HepG2 (cell line): ENCODE data around the gene ARPP21. TPM values are rescaled to one million over a fixed set of nuclear protein-coding genes. Genes with fewer than 3 reads are reported as not detected.

Source experiments
- ATAC-seq: fragments of 200-7000 bp; cut with Tn5 transposase; 3 replicates; pipeline ENCODE4 v1.9.1; 2020; ENCODE audit warnings: mild to moderate bottlenecking, moderate library complexity
- BruUV-seq: library from RNA; stranded (reverse); fragments of 400-500 nt; replicated peaks from 2 replicates; lab custom pipeline; 2021; lab: Mats Ljungman, UMichigan
- CTCF ChIA-PET: fragments of 300-600 bp; formaldehyde crosslinking; extraction: SDS; loops from one replicate; lab custom pipeline; 2021; ENCODE audit warnings: low total read pairs, inconsistent platforms, low intra/inter-chr PET ratio; lab: Yijun Ruan, JAX
- POLR2A ChIA-PET: fragments of 350-600 bp; sonication (Branson Sonifier 250); formaldehyde crosslinking; loops from one replicate; lab custom pipeline; 2020; ENCODE audit warnings: antibody characterized with exemption, inconsistent platforms; lab: Yijun Ruan, JAX
- DNase-seq: peaks from one replicate; pipeline ENCODE4 v3.0.0-alpha.2; 2015; ENCODE audit warnings: low spot score
- FAIRE-seq: peaks from 3 replicates; lab custom pipeline; 2011; peaks lifted over from hg19 to GRCh38; lab: Jason Lieb, UNC
- H2AFZ ChIP-seq: one replicate; pipeline ENCODE4 v1.6.1; 2011; ENCODE audit warnings: low read length, inconsistent platforms
- H3K27ac ChIP-seq: fragments of 300-600 bp; 3 replicates; pipeline ENCODE4 v1.8.0; 2011; ENCODE audit warnings: mixed run types, mild to moderate bottlenecking, mixed read lengths, low read length, inconsistent platforms; ENCODE audit not compliant: insufficient read depth; ENCODE audit errors: extremely low read length
- H3K27me3 ChIP-seq, 2 experiments: fragments of 200-600 bp in 1 of 2; 2 replicates in 1 of 2; 3 replicates in 1 of 2; pipeline versions ENCODE4 v1.6.0 to v1.8.0; 2011; ENCODE audit warnings: low read length in 2 of 2, mild to moderate bottlenecking in 2 of 2, moderate library complexity in 2 of 2, inconsistent platforms in 1 of 2; ENCODE audit not compliant: insufficient read depth in 2 of 2, control insufficient read depth in 1 of 2
- H3K36me3 ChIP-seq, 2 experiments: fragments of 200-600 bp in 1 of 2; replicated peaks in 1 of 2; 2 replicates in 1 of 2; 3 replicates in 1 of 2; pipeline versions ENCODE4 v1.5.1 to v1.8.0; 2011; ENCODE audit warnings: low read length in 2 of 2, inconsistent platforms in 1 of 2; ENCODE audit not compliant: insufficient read depth in 2 of 2, control insufficient read depth in 1 of 2
- H3K4me1 ChIP-seq: 2 replicates; pipeline ENCODE4 v1.5.1; 2012; ENCODE audit warnings: low read length, inconsistent platforms; ENCODE audit not compliant: insufficient read depth
- H3K4me2 ChIP-seq: 2 replicates; pipeline ENCODE4 v1.6.0; 2011; ENCODE audit warnings: low read depth, low read length, inconsistent platforms
- H3K4me3 ChIP-seq, 3 experiments: fragments of 200-600 bp in 1 of 3; sonication (generic), shearing (Covaris generic) in 1 of 3; replicated peaks in 1 of 3; 2 replicates each; pipeline ENCODE4 v1.5.1; 2011 to 2016; ENCODE audit warnings: low read length in 3 of 3, inconsistent platforms in 2 of 3, low read depth in 2 of 3, mild to moderate bottlenecking in 2 of 3, control low read depth in 1 of 3, mixed read lengths in 1 of 3; ENCODE audit not compliant: insufficient read depth in 1 of 3
- H3K79me2 ChIP-seq: one replicate; pipeline ENCODE4 v1.6.1; 2011; ENCODE audit warnings: low read length, inconsistent platforms; ENCODE audit not compliant: insufficient read depth
- H3K9ac ChIP-seq: 2 replicates; pipeline ENCODE4 v1.6.0; 2011; ENCODE audit warnings: mild to moderate bottlenecking, low read depth, low read length, inconsistent platforms; ENCODE audit not compliant: insufficient read depth
- H3K9me3 ChIP-seq: 2 replicates; pipeline ENCODE4 v1.5.1; 2012; ENCODE audit warnings: mild to moderate bottlenecking, low read length
- H4K20me1 ChIP-seq: 2 replicates; pipeline ENCODE4 v1.6.0; 2011; ENCODE audit warnings: inconsistent platforms, mild to moderate bottlenecking, low read length, moderate library complexity; ENCODE audit not compliant: insufficient read depth
- MATR3 ChIP-seq: sonication (generic); formaldehyde crosslinking; IDR thresholded peaks from 2 replicates; pipeline ENCODE4 v1.4.0; 2020; ENCODE audit warnings: missing genetic modification reagents
- SSRP1 ChIP-seq: IDR thresholded peaks from 2 replicates; pipeline ENCODE4 v1.6.1; 2016; ENCODE audit warnings: control low read depth
- TEAD2 ChIP-seq: sonication (generic); formaldehyde crosslinking; IDR thresholded peaks from 2 replicates; pipeline ENCODE4 v1.9.0; 2021; ENCODE audit warnings: missing genetic modification reagents
- ZNF317 ChIP-seq: sonication (generic); formaldehyde crosslinking; IDR thresholded peaks from 2 replicates; pipeline ENCODE4 v1.5.0; 2020; ENCODE audit warnings: mild to moderate bottlenecking, missing genetic modification reagents
- ZNF616 ChIP-seq: sonication (generic); formaldehyde crosslinking; IDR thresholded peaks from 2 replicates; pipeline ENCODE4 v1.5.0; 2020; ENCODE audit warnings: low read depth, mild to moderate bottlenecking, missing genetic modification reagents
- ZNF7 ChIP-seq: IDR thresholded peaks from 2 replicates; pipeline ENCODE4 v1.6.1; 2016; ENCODE audit warnings: missing biosample characterization, missing genetic modification reagents
- ZNF703 ChIP-seq: sonication (generic); formaldehyde crosslinking; IDR thresholded peaks from 2 replicates; pipeline ENCODE4 v1.5.1; 2020; ENCODE audit warnings: missing genetic modification reagents, mild to moderate bottlenecking, moderate library complexity, borderline replicate concordance
- ZNF816 ChIP-seq: sonication (generic); formaldehyde crosslinking; IDR thresholded peaks from 2 replicates; pipeline ENCODE4 v1.8.0; 2022; ENCODE audit warnings: missing genetic modification reagents, mild to moderate bottlenecking, borderline replicate concordance
- WGBS: methylation state at CpG from one replicate; pipeline ENCODE4 v1.1.6; 2017; ENCODE audit warnings: low lambda C conversion rate; 5-methylcytosine and 5-hydroxymethylcytosine counted together
- in situ Hi-C: cut with HindIII; loops from 2 replicates; pipeline ENCODE4 v1.10.0; 2017; ENCODE audit warnings: low pct_unique_long_range_greater_than_20kb; ENCODE audit not compliant: extremely low pct_ligation_motif_present
- intact Hi-C: fragments of 100-400 bp; cut with micrococcal nuclease; formaldehyde crosslinking; loops from one replicate; pipeline ENCODE4 v1.10.0; 2022; ENCODE audit not compliant: unreplicated experiment
- polyA plus RNA-seq, 8 experiments: library from polyadenylated mRNA; depleted of rRNA in 3 of 8; stranded (reverse) in 7 of 8; unstranded in 1 of 8; fragments of >200 nt; fragmentation: Illumina TruSeq in 4 of 8; extraction: Trizol in 4 of 8; gene quantifications; 2 replicates each; pipeline versions ENCODE4 v1.2.1 to v1.2.3, GENCODE V29; 2011 to 2016; ENCODE audit warnings: low read depth in 4 of 8, missing spikeins in 1 of 8, mixed read lengths in 1 of 8; ENCODE audit not compliant: insufficient read depth in 1 of 8
- total RNA-seq, 5 experiments: library from RNA; depleted of rRNA; stranded (reverse); fragments of >200 nt; fragmentation: Illumina TruSeq; extraction: Trizol; gene quantifications; 2 replicates each; pipeline ENCODE4 v1.2.3, GENCODE V29; 2016; ENCODE audit warnings: low read depth in 1 of 5
- TF ChIP-seq, protein P1 (sequence below): IDR thresholded peaks from 2 replicates; pipeline ENCODE4 v1.6.1; 2016; ENCODE audit warnings: mild to moderate bottlenecking
- TF ChIP-seq, protein P2 (sequence below): sonication (generic); formaldehyde crosslinking; conservative IDR thresholded peaks from 2 replicates; pipeline ENCODE4 v1.8.0; 2022; ENCODE audit warnings: missing genetic modification reagents
- TF ChIP-seq, protein P3 (sequence below): sonication (generic); formaldehyde crosslinking; IDR thresholded peaks from 2 replicates; pipeline ENCODE4 v1.4.0; 2020; ENCODE audit warnings: missing genetic modification reagents
- TF ChIP-seq, protein P4 (sequence below): sonication (generic); formaldehyde crosslinking; IDR thresholded peaks from 2 replicates; pipeline ENCODE4 v1.9.0; 2022; ENCODE audit warnings: low read depth, missing genetic modification reagents
- TF ChIP-seq, protein P5 (sequence below): sonication (generic); formaldehyde crosslinking; IDR thresholded peaks from 2 replicates; pipeline ENCODE4 v1.5.1; 2020; ENCODE audit warnings: mild to moderate bottlenecking, missing genetic modification reagents, borderline replicate concordance

ARPP21 gene
- total and polyA plus RNA-seq, 2 of the 13 experiments (the other 11 are each of a cell fraction or from before 2014, with no cell fraction given), result not detected

DNA sequence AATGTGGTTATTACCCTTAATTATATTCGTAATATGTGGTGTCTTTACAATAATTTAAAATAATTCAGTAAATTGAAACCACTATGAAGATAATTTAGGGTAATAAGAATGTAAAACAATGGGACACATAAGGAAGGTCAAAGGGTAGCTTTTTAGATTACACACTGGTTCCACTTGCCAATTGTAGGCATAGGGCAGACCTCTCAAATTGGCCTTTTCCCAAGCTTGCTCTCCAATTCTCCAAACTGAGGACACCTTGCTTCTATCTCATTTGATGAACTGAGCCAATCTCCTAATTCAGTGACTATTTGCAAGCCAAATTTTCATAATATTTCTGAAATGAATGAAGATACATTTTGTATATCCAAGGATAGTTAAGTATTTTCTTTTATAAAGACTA, 151.4 kb downstream of the ARPP21 start:
- in situ Hi-C loops (no loop called here), intact Hi-C loops (no loop called here)
- no peak overlapping the region for H3K27ac ChIP-seq
- 43% methylated on average over 1 of the region's 1 CpG for WGBS
- no TSS peak for BruUV-seq
- DNase-seq, result no peak
- no peaks in the 10 kb centered on the region for H3K27me3 ChIP-seq
- ChIA-PET POLR2A (no interaction called here), CTCF (no interaction called here)
- H4K20me1 ChIP-seq, result no peaks in the 10 kb centered on the region
- no peak overlapping the region for H3K4me2 ChIP-seq
- no peak for ATAC-seq
- H3K9me3 ChIP-seq, result peaks cover 18% of the 10 kb centered on the region
- no peak for FAIRE-seq
- no peaks in the 10 kb centered on the region for H3K4me1 ChIP-seq
- H3K4me3 ChIP-seq, result no peak overlapping the region
- no peak overlapping the region for H2AFZ ChIP-seq
- no peak overlapping the region for H3K9ac ChIP-seq
- H3K36me3 ChIP-seq, result no peaks in the 10 kb centered on the region
- H3K79me2 ChIP-seq, result no peaks in the 10 kb centered on the region
- TF ChIP-seq, protein P1, sequence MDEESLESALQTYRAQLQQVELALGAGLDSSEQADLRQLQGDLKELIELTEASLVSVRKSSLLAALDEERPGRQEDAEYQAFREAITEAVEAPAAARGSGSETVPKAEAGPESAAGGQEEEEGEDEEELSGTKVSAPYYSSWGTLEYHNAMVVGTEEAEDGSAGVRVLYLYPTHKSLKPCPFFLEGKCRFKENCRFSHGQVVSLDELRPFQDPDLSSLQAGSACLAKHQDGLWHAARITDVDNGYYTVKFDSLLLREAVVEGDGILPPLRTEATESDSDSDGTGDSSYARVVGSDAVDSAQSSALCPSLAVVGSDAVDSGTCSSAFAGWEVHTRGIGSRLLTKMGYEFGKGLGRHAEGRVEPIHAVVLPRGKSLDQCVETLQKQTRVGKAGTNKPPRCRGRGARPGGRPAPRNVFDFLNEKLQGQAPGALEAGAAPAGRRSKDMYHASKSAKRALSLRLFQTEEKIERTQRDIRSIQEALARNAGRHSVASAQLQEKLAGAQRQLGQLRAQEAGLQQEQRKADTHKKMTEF (CRISPR knock-in tag), result no peak
- TF ChIP-seq MATR3 (CRISPR knock-in tag) (no peak), ZNF703 (no peak), SSRP1 (no peak), ZNF816 (no peak), ZNF7 (CRISPR knock-in tag) (no peak), ZNF317 (CRISPR knock-in tag) (no peak), ZNF616 (CRISPR knock-in tag) (no peak), TEAD2 (CRISPR knock-in tag) (no peak)
- TF ChIP-seq, protein P2, sequence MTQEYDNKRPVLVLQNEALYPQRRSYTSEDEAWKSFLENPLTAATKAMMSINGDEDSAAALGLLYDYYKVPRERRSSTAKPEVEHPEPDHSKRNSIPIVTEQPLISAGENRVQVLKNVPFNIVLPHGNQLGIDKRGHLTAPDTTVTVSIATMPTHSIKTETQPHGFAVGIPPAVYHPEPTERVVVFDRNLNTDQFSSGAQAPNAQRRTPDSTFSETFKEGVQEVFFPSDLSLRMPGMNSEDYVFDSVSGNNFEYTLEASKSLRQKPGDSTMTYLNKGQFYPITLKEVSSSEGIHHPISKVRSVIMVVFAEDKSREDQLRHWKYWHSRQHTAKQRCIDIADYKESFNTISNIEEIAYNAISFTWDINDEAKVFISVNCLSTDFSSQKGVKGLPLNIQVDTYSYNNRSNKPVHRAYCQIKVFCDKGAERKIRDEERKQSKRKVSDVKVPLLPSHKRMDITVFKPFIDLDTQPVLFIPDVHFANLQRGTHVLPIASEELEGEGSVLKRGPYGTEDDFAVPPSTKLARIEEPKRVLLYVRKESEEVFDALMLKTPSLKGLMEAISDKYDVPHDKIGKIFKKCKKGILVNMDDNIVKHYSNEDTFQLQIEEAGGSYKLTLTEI, result no peak
- TF ChIP-seq, protein P3, sequence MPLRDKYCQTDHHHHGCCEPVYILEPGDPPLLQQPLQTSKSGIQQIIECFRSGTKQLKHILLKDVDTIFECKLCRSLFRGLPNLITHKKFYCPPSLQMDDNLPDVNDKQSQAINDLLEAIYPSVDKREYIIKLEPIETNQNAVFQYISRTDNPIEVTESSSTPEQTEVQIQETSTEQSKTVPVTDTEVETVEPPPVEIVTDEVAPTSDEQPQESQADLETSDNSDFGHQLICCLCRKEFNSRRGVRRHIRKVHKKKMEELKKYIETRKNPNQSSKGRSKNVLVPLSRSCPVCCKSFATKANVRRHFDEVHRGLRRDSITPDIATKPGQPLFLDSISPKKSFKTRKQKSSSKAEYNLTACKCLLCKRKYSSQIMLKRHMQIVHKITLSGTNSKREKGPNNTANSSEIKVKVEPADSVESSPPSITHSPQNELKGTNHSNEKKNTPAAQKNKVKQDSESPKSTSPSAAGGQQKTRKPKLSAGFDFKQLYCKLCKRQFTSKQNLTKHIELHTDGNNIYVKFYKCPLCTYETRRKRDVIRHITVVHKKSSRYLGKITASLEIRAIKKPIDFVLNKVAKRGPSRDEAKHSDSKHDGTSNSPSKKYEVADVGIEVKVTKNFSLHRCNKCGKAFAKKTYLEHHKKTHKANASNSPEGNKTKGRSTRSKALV (CRISPR knock-in tag), result no peak
- TF ChIP-seq, protein P4, sequence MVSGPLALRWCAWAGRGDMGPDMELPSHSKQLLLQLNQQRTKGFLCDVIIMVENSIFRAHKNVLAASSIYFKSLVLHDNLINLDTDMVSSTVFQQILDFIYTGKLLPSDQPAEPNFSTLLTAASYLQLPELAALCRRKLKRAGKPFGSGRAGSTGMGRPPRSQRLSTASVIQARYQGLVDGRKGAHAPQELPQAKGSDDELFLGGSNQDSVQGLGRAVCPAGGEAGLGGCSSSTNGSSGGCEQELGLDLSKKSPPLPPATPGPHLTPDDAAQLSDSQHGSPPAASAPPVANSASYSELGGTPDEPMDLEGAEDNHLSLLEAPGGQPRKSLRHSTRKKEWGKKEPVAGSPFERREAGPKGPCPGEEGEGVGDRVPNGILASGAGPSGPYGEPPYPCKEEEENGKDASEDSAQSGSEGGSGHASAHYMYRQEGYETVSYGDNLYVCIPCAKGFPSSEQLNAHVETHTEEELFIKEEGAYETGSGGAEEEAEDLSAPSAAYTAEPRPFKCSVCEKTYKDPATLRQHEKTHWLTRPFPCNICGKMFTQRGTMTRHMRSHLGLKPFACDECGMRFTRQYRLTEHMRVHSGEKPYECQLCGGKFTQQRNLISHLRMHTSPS (CRISPR knock-in tag), result no peak
- TF ChIP-seq, protein P5, sequence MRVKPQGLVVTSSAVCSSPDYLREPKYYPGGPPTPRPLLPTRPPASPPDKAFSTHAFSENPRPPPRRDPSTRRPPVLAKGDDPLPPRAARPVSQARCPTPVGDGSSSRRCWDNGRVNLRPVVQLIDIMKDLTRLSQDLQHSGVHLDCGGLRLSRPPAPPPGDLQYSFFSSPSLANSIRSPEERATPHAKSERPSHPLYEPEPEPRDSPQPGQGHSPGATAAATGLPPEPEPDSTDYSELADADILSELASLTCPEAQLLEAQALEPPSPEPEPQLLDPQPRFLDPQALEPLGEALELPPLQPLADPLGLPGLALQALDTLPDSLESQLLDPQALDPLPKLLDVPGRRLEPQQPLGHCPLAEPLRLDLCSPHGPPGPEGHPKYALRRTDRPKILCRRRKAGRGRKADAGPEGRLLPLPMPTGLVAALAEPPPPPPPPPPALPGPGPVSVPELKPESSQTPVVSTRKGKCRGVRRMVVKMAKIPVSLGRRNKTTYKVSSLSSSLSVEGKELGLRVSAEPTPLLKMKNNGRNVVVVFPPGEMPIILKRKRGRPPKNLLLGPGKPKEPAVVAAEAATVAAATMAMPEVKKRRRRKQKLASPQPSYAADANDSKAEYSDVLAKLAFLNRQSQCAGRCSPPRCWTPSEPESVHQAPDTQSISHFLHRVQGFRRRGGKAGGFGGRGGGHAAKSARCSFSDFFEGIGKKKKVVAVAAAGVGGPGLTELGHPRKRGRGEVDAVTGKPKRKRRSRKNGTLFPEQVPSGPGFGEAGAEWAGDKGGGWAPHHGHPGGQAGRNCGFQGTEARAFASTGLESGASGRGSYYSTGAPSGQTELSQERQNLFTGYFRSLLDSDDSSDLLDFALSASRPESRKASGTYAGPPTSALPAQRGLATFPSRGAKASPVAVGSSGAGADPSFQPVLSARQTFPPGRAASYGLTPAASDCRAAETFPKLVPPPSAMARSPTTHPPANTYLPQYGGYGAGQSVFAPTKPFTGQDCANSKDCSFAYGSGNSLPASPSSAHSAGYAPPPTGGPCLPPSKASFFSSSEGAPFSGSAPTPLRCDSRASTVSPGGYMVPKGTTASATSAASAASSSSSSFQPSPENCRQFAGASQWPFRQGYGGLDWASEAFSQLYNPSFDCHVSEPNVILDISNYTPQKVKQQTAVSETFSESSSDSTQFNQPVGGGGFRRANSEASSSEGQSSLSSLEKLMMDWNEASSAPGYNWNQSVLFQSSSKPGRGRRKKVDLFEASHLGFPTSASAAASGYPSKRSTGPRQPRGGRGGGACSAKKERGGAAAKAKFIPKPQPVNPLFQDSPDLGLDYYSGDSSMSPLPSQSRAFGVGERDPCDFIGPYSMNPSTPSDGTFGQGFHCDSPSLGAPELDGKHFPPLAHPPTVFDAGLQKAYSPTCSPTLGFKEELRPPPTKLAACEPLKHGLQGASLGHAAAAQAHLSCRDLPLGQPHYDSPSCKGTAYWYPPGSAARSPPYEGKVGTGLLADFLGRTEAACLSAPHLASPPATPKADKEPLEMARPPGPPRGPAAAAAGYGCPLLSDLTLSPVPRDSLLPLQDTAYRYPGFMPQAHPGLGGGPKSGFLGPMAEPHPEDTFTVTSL (CRISPR knock-in tag), result no peak
